Sciatic nerve (tissue), 2 donors: ENCODE measurements around the gene PIGU. TPM values are rescaled to one million over a fixed set of nuclear protein-coding genes. Genes with fewer than 3 reads are reported as not detected.
"Not testable (repeated sequence)": the region's sequence is repeated elsewhere in the genome, so short reads cannot be mapped to it uniquely, and the experiment has no call there.

Experiments
- ATAC-seq: fragments of 200-7000 bp; cut with Tn5 transposase; one replicate; pipeline ENCODE4 v1.9.1; 2020; ENCODE audit warnings: mild to moderate bottlenecking, moderate library complexity
- DNase-seq: peaks from one replicate; pipeline ENCODE4 v3.0.0-alpha.2; 2020; ENCODE audit warnings: low spot score
- intact Hi-C: fragments of 100-400 bp; cut with DNase I; formaldehyde crosslinking; loops from one replicate; pipeline ENCODE4 v1.14.2; 2022
- total RNA-seq: library from RNA; stranded (reverse); fragmentation: NEBNext Ultra II Directional; extraction: Animal tissue kit (Norgen Biotek cat#: 25700); gene quantifications from one replicate; pipeline ENCODE4 v1.2.1, GENCODE V29; 2021
- donor health status: DM: no; HTN: no; CAD: no.
- donor health status: DM: no; HTN: no; CAD: no.

The PIGU gene
- 28.2 TPM for total RNA-seq

GRCh38 chr20:34676642-34677373 lies at the start of gene PIGU:
Gene PIGU, minus strand, starts transcription at chr20:34677092. Its CDS starts 7 bp downstream, at chr20:34677085.
- ATAC-seq (peak; percentile 100), DNase-seq (peak; percentile 96)
- intact Hi-C loops: no loop called here

GRCh38 chr20:34724172-34724571 lies 47.3 kb upstream of the PIGU start:
- ATAC-seq (no peak), DNase-seq (no peak)
- intact Hi-C loops: no loop called here

GRCh38 chr20:34722560-34722959 lies 45.7 kb upstream of the PIGU start:
- ATAC-seq, intact Hi-C loops, DNase-seq: not testable (repeated sequence)

- ATAC-seq: no peak
- no peak for DNase-seq
- intact Hi-C loops: no loop called here
Observed at GRCh38 chr20:34720266-34720665, 43.4 kb upstream of the PIGU start.

GRCh38 chr20:34719242-34720017 lies 42.5 kb upstream of the PIGU start:
- ATAC-seq, DNase-seq: not testable (repeated sequence)
- intact Hi-C loops: loop anchor here (10.0 kb wide), 1 partner anchor 405 kb away; no protein-coding TSS in a partner anchor

- DNase-seq: peak; percentile 3
- intact Hi-C loops: loop anchor here (10.0 kb wide), 1 partner anchor 403 kb away; no protein-coding TSS in a partner anchor
Observed at GRCh38 chr20:34717230-34718095, 40.6 kb upstream of the PIGU start.

GRCh38 chr20:34716921-34717229 lies 40.0 kb upstream of the PIGU start:
- DNase-seq (peak; percentile 28), ATAC-seq (no peak)
- intact Hi-C loops: loop anchor here (10.0 kb wide), 1 partner anchor 402 kb away; no protein-coding TSS in a partner anchor

More at GRCh38 chr20:34717230-34718095, 40.6 kb upstream of the PIGU start:
- ATAC-seq: no peak

- DNase-seq: no peak
- no peak for ATAC-seq
- intact Hi-C loops: loop anchor here (10.0 kb wide), 1 partner anchor 401 kb away; no protein-coding TSS in a partner anchor
Observed at GRCh38 chr20:34715384-34715783, 38.5 kb upstream of the PIGU start.

- not testable (repeated sequence) for ATAC-seq
- intact Hi-C loops: loop anchor here (10.0 kb wide), 1 partner anchor 399 kb away; no protein-coding TSS in a partner anchor
- peak; percentile 26 for DNase-seq
Observed at GRCh38 chr20:34713944-34714515, 37.1 kb upstream of the PIGU start.

- ATAC-seq (no peak), DNase-seq (no peak)
- intact Hi-C loops: loop anchor here (10.0 kb wide), 1 partner anchor 399 kb away; no protein-coding TSS in a partner anchor
Observed at GRCh38 chr20:34713194-34713943, 36.5 kb upstream of the PIGU start.

- intact Hi-C loops: loop anchor here (10.0 kb wide), 1 partner anchor 398 kb away; no protein-coding TSS in a partner anchor
- no peak for ATAC-seq
- DNase-seq: no peak
Observed at GRCh38 chr20:34712525-34713192, 35.8 kb upstream of the PIGU start.

GRCh38 chr20:34711813-34712430 lies 35.0 kb upstream of the PIGU start:
- ATAC-seq (no peak), DNase-seq (no peak)
- intact Hi-C loops: loop anchor here (10.0 kb wide), 1 partner anchor 397 kb away; no protein-coding TSS in a partner anchor

- intact Hi-C loops: loop anchor here (10.0 kb wide), 1 partner anchor 396 kb away; no protein-coding TSS in a partner anchor
- ATAC-seq (no peak), DNase-seq (peak; percentile 51)
Observed at GRCh38 chr20:34710861-34711574, 34.1 kb upstream of the PIGU start.

GRCh38 chr20:34710568-34710839 lies 33.6 kb upstream of the PIGU start:
- DNase-seq (no peak), ATAC-seq (no peak)
- intact Hi-C loops: loop anchor here (10.0 kb wide), 1 partner anchor 396 kb away; no protein-coding TSS in a partner anchor

GRCh38 chr20:34709831-34710567 lies 33.1 kb upstream of the PIGU start:
- ATAC-seq: peak; percentile 77
- peak; percentile 70 for DNase-seq
- intact Hi-C loops: loop anchor here (10.0 kb wide), 2 partner anchors 125 to 395 kb away; no protein-coding TSS in a partner anchor
